Nucleus accumbens (tissue), 56 donors: ENCODE data around the gene GGTA1.
A peak's percentile ranks its signal among the peaks of the same experiment; 100 is the strongest.
"Not testable (repeated sequence)": the region's sequence is repeated elsewhere in the genome, so short reads cannot be mapped to it uniquely, and the experiment has no call there.

Source experiments
- DNase-seq, 56 donors: peaks; one replicate each; lab custom pipeline; 2025; lab: John Stamatoyannopoulos, UW

The GGTA1 gene

GRCh38 chr9:121499427-121500164 lies at the start of gene GGTA1:
TSS of gene GGTA1 (minus strand) at chr9:121499844. CDS start at chr9:121467922, 31,922 bp downstream.
- DNase-seq, result peak in 6 of 56 donors; percentile 12 to 50 (median 34)

GRCh38 chr9:121548666-121549065 lies 49.0 kb upstream of the GGTA1 start:
- no peak for DNase-seq

DNA sequence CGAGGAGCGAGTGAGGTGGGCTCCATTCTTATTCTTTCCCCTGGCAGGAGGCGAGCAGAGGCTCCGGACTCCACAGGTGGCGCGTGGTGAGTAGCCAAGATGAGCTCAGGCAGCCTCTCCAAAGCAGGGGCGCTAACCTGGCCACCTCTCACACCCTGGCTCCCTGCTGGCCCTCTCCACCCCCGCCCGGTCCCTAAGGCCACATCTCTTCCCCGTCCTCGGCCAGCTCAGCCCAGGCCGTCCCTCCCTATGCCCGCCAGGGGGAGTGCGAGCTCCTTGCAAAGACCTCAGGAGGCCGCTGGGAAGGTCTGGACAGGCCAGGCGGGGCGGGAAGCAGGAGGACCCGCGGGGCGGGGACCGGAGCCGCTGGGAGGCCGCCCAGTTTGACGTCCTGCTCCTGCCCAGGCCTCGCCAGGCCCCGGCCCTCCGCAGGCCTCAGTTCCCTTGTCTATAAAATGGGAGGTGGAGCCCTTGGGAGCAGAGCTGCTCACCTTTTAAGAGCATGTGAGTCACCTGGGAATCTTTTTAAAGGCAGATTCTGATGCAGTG lies 46.3 kb upstream of the GGTA1 start:
- DNase-seq, result peak in 55 of 56 donors; percentile 31 to 97 (median 83)

DNA sequence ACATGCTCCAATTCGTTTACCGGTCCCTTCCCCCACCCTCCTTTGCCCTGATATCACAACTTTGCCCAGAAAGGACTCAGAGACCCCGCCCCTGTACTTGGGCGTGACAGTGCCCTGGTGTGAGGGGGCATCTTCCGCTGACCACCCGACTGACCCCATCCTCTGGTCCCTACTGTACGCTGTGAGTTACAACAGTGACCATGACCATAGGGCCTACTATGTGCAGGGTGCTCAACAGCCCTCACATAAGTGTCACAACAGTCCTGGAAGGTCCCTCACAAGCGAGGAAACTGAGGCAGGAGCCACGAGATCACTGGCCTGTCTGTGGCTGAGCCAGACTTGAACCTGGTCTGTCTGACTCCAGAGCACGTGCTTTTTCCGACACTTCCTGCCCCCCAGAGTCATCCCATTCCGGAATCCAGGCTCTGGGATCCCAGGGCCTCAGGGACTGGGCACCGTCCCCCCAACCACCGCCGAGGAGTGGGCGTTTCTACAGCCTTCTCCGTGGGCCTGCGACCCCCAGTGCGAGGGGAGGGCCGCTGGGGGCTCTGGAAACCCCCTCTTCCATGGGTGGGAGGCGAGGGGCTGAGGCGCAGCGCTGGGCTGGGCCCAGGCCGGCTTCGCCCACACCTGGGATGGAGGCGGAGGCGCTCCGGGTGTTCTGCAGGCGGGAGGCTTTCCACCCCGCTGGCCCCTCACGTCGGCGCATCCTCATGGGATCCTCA lies 45.7 kb upstream of the GGTA1 start:
- no peak for DNase-seq

DNA sequence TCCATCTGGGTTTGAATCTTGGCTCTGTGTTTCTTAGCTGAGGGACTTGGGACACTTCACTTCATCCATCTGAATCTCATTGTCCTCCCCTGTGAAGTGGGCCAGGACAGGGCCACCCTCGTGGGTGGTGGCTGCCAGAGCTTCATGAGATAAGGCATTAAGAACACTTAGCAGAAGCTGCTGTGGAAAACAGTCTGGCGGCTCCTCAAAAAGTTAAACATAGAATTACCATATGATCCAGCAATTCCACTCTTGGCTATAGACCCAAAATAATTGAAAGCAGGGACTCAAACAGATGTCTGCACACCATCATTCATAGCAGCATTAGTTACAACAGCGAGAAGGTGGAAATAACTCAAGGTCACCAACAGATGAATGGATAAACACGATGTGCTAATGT lies 42.4 kb upstream of the GGTA1 start:
- no peak for DNase-seq

DNA sequence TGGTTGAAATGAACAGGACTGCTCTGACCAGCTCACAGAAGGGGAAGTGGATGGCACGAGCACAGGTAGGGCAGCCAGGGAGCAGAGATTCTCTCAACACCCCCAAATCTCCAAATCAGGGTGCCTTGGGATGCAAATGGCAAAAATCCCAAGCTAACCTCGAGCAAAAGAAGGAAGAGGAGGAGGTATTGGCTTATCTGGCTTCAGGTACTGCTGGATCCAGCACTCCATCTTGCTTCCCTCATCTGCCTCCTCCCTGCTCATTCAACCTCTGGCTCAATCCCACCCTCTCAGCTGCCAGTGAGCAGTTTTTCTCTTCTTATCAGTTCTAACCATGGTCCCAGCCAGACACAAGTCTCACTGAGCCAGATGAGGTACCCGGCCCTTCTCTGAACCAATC lies 41.6 kb upstream of the GGTA1 start:
- DNase-seq, result no peak

- peak in 1 of 56 donors; percentile 11 for DNase-seq
Measured at GRCh38 chr9:121538221-121538620, 38.6 kb upstream of the GGTA1 start.

DNA sequence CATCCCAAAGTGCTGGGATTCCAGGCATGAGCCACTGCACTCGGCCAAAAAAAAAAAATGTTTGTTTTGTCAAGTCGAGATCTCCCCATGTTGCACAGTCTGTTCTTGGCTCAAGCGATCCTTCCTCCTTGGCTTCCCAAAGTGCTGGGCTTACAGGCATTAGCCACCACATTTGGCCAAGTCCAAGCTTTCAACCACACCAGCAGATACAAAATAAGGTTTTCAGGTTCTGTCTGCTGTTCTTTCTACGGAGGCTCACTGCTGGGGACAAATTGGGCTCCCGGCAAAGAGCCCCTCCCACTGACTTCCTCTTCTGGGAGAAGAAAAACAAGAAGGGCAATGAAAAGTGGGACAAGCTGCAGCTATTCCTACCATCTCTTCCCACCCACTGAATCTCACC lies 37.6 kb upstream of the GGTA1 start:
- DNase-seq, result peak in 1 of 56 donors; percentile 6

DNA sequence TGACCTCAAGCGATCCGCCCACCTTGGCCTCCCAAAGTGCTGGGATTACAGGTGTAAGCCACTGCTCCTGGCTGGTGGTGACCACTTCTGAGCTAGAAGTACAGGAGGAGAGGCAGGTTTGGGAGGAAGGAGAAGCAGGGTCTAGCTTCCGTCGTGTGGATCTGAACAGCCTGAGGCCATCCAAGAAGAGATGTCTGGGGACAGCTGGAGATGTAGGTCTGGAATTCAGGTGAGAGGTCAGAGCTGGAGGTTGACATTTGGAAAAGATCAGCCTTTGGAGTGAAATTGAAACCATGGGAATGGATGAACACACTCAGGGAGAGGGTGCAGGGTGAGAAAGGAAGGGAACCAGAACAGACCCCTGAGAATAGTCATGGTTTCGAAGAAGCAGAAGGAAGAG lies 33.2 kb upstream of the GGTA1 start:
- no peak for DNase-seq

GRCh38 chr9:121529237-121529987 lies 29.8 kb upstream of the GGTA1 start:
- peak in 47 of 56 donors; percentile 4 to 85 (median 41) for DNase-seq

DNA sequence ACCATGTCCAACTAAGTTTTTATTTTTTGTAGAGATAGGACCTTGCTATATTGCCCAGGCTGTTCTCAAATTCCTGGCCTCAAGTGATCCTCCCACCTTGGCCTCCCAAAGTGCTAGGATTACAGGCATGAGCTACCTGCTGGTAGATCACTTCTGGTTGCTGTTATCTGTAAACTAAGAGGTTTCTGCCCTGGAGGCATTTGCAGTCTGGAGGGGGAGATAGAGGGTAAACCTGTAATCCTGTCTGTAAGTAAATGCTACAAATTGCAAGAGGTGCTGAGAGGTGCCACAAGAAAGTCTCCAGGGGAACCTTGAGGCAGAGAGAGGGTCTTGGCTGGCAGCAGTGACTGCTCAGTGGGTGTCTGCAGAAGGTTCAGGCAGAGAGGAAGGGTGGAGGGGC lies 29.0 kb upstream of the GGTA1 start:
- DNase-seq, result no peak

GRCh38 chr9:121527371-121527770 lies 27.7 kb upstream of the GGTA1 start:
- DNase-seq, result no peak

DNA sequence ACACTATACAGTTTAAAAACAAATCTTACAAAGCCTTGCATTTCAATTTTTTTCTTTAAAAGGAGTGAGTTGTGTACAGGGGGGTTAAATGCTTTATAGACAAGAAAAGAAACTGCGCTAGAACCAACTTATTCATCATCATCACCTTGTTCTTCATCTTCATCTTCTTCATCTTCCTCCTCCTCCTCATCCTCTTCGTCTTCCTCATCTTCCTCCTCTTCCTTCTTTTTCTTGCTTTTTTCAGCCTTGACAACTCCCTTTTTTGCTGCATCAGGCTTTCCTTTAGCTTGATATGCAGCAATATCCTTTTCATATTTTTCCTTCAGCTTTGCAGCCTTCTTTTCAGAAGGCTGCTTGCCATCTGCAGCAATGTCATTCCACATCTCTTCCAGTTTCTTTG lies 20.0 kb upstream of the GGTA1 start:
- DNase-seq, result not testable (repeated sequence)

GRCh38 chr9:121518634-121519033 lies 19.0 kb upstream of the GGTA1 start:
- DNase-seq, result no peak

GRCh38 chr9:121513166-121513565 lies 13.5 kb upstream of the GGTA1 start:
- not testable (repeated sequence) for DNase-seq

GRCh38 chr9:121510766-121511550 lies 11.3 kb upstream of the GGTA1 start:
- peak in 5 of 56 donors; percentile 9 to 48 (median 20) for DNase-seq

- DNase-seq, result no peak
Measured at GRCh38 chr9:121509180-121509579, 9.5 kb upstream of the GGTA1 start.

DNA sequence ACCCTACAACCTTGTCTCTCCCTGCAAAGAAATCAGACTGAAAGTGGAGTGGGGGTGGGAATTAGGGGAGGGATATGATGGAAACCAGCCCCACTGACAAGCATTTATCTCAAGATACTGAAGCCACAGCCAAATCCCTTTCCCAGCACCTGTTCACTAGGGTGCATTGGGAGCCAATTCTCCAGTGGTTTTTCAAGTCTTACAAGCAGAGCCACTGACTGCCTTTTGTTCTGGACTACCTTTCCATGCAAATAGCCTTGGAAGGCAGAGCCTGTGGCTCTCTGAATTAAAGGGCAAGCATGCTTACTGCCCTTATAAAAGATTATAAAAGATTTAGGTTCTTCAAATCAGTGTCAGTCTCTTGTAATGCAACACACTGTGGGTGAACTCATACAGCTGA lies 8.8 kb upstream of the GGTA1 start:
- DNase-seq, result no peak

GRCh38 chr9:121505903-121506735 lies 6.5 kb upstream of the GGTA1 start:
- DNase-seq, result no peak
